HepG2 (cell line): ENCODE data around the gene HADHA. TPM values are rescaled to one million over a fixed set of nuclear protein-coding genes. Genes with fewer than 3 reads are reported as not detected.
A peak's percentile ranks its signal among the peaks of the same experiment; 100 is the strongest.

Experiments
- HDAC2 ChIP-seq: sonication (generic); formaldehyde crosslinking; IDR thresholded peaks from 2 replicates; pipeline ENCODE4 v1.4.0; 2020; ENCODE audit warnings: missing genetic modification reagents
- HDAC6 ChIP-seq: fragments of 200-600 bp; sonication (generic); IDR thresholded peaks from 2 replicates; pipeline ENCODE4 v1.7.0; 2017; ENCODE audit warnings: mild to moderate bottlenecking, antibody characterized with exemption, low read length, low read depth
- MEF2D ChIP-seq: sonication (generic); formaldehyde crosslinking; IDR thresholded peaks from 2 replicates; pipeline ENCODE4 v1.5.1; 2020; ENCODE audit warnings: mild to moderate bottlenecking, missing genetic modification reagents
- NFKB2 ChIP-seq: sonication (generic); formaldehyde crosslinking; IDR thresholded peaks from 2 replicates; pipeline ENCODE4 v1.4.0; 2020; ENCODE audit warnings: missing genetic modification reagents, borderline replicate concordance
- ZNF407 ChIP-seq: sonication (generic); formaldehyde crosslinking; IDR thresholded peaks from one replicate; pipeline ENCODE4 v1.5.1; 2020; ENCODE audit warnings: mild to moderate bottlenecking, missing genetic modification reagents; ENCODE audit errors: not compliant biosample characterization
- ZNF446 ChIP-seq: sonication (generic); formaldehyde crosslinking; IDR thresholded peaks from 2 replicates; pipeline ENCODE4 v1.5.0; 2020; ENCODE audit warnings: mild to moderate bottlenecking, missing genetic modification reagents
- ZNF687 ChIP-seq: sonication (generic); formaldehyde crosslinking; IDR thresholded peaks from 2 replicates; pipeline ENCODE4 v1.5.1; 2020; ENCODE audit warnings: mild to moderate bottlenecking, missing genetic modification reagents, moderate library complexity
- ZSCAN25 ChIP-seq: sonication (generic); formaldehyde crosslinking; IDR thresholded peaks from 2 replicates; pipeline ENCODE4 v1.8.0; 2022; ENCODE audit warnings: mild to moderate bottlenecking, missing genetic modification reagents
- polyA plus RNA-seq, 8 experiments: library from polyadenylated mRNA; depleted of rRNA in 3 of 8; stranded (reverse) in 7 of 8; unstranded in 1 of 8; fragments of >200 nt; fragmentation: Illumina TruSeq in 4 of 8; extraction: Trizol in 4 of 8; gene quantifications; 2 replicates each; pipeline versions ENCODE4 v1.2.1 to v1.2.3, GENCODE V29; 2011 to 2016; ENCODE audit warnings: low read depth in 4 of 8, missing spikeins in 1 of 8, mixed read lengths in 1 of 8; ENCODE audit not compliant: insufficient read depth in 1 of 8
- total RNA-seq, 5 experiments: library from RNA; depleted of rRNA; stranded (reverse); fragments of >200 nt; fragmentation: Illumina TruSeq; extraction: Trizol; gene quantifications; 2 replicates each; pipeline ENCODE4 v1.2.3, GENCODE V29; 2016; ENCODE audit warnings: low read depth in 1 of 5
- TF ChIP-seq, protein P1 (sequence below): sonication (generic); formaldehyde crosslinking; IDR thresholded peaks from 2 replicates; pipeline ENCODE4 v1.5.0; 2020; ENCODE audit warnings: mild to moderate bottlenecking, missing genetic modification reagents, moderate library complexity

The HADHA gene
- total and polyA plus RNA-seq, 2 of the 13 experiments (the other 11 are each of a cell fraction or from before 2014, with no cell fraction given), result 102 to 270 TPM

GRCh38 chr2:26244309-26245230 is at the start of gene HADHA, which contains the start of gene HADHB (continued):
- TF ChIP-seq ZNF687 (CRISPR knock-in tag), result peak; percentile 92
- TF ChIP-seq, protein P1, sequence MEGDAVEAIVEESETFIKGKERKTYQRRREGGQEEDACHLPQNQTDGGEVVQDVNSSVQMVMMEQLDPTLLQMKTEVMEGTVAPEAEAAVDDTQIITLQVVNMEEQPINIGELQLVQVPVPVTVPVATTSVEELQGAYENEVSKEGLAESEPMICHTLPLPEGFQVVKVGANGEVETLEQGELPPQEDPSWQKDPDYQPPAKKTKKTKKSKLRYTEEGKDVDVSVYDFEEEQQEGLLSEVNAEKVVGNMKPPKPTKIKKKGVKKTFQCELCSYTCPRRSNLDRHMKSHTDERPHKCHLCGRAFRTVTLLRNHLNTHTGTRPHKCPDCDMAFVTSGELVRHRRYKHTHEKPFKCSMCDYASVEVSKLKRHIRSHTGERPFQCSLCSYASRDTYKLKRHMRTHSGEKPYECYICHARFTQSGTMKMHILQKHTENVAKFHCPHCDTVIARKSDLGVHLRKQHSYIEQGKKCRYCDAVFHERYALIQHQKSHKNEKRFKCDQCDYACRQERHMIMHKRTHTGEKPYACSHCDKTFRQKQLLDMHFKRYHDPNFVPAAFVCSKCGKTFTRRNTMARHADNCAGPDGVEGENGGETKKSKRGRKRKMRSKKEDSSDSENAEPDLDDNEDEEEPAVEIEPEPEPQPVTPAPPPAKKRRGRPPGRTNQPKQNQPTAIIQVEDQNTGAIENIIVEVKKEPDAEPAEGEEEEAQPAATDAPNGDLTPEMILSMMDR, result peak; percentile 57
- peak; percentile 65; the same call in 1 of the 2 replicates for TF ChIP-seq NFKB2
- peak; percentile 85 for TF ChIP-seq HDAC2
- TF ChIP-seq MEF2D (CRISPR knock-in tag), result peak; percentile 90; the same call in 1 of the 2 replicates
- 0 out of 2 replicates have a peak, but pooled peaks have one; percentile 18 for TF ChIP-seq ZNF446
- no peak; the same call in 1 of the 2 replicates for TF ChIP-seq ZSCAN25 (CRISPR knock-in tag)
- no peak for TF ChIP-seq ZNF407 (CRISPR knock-in tag)
- peak; percentile 97; the same call in 1 of the 2 replicates for TF ChIP-seq HDAC6
